Measurements from ENCODE around the gene ZNF230. TPM values are rescaled to one million over a fixed set of nuclear protein-coding genes. Genes with fewer than 3 reads are reported as not detected.

ZNF230 gene
- total RNA-seq, 4 donors from 2014 or later, result 4.6 to 8.0 (median 5.2) TPM

DNA sequence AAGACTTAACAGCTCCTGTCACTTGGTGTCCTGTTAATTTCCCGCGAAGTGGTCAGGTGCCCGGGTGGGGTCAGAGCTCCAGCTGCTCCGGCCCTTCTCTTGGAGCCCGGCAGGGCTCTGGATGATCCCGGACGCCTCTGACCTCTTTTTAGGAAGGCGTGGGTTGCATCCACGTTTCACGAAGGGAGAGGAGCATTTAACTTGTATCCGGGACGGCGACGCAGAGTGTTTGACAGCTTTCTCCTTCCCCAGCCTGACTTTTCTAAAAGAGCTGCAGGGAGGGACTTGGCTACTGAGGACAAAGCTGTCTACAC is 18.1 kb upstream of the ZNF230 start:
- Histone ChIP-seq H3K4me3 (replicated peaks in 1 of 3) (peak overlapping the region in 2 of 3 donors; percentile 61 to 84), H3K9me3 (no peaks in the 10 kb centered on the region), H3K36me3 (peaks cover 6 to 10% of the 10 kb centered on the region in 2 donors), H3K4me1 (peaks cover 5 to 6% of the 10 kb centered on the region in 2 donors), H3K27me3 (no peaks in the 10 kb centered on the region), H3K27ac (peak overlapping the region in 1 of 3 donors; percentile 59)
- TF ChIP-seq POLR2A (IDR thresholded peaks at IDR 0.05), result no peak
- no peak for TF ChIP-seq CTCF (IDR thresholded peaks at IDR 0.05)
- intact Hi-C loops (cut with DNase I), result loop anchor here (10.0 kb wide), 1 partner anchor 110 kb away; the partner anchor contains the start of gene ZNF224
- peak; percentile 5 to 6 for DNase-seq
- 2 to 6% methylated on average over 7 to 14 of the region's 14 CpGs for WGBS, 2 donors

DNA sequence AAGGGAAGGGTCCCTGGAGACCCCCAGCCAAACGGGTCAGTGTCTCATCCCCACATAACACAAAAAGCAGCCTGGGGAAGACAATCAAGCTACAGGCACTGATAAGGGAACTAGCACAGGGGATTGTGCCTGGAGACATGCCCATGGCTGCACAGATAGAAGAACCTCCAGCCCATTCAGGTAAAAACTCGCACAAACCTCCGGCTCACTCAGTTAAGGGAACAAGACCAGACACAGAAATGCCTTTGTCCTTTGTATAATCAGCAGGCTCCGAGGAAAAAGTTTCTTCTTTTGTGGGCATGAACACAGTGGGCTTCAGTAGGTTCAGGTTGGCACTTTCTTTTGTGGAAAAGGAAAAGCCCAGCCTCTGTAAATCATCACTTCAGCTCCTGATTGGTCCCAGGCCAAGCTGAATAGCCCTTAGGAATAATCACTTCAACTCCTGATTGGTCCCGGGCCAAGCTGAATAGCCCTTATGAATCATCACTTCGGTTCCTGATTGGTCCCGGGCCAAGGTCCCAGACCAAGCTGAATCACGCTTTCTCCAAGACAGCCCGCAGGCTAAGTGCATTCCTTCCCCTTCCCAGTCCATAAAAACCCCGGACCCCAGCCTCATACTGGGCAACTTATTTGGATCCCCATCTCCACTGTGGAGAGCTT is 5.0 kb upstream of the ZNF230 start:
- H3K27ac ChIP-seq, result no peak overlapping the region

DNA sequence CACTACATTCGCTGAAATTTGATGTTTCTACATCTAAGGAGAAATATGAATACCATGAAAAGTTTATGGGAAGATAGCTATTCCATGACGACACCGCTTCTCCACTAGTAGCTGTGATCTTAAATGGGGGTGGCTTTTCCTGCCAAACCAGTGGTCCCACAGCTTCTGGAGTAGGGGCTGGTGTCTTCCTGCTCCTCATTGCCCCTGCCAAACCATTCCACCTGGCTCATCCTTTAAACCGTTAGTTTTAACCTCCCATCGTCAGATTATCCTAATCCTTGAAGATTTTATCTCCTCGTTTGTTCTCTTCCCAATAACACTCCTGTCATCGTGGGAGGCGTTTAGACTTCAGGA is 568 bp upstream of the ZNF230 start:
- DNase-seq, result no peak
- Histone ChIP-seq H3K36me3 (peaks cover 1 to 3% of the 10 kb centered on the region in 2 donors), H3K4me1 (peaks cover 0 to 7% of the 10 kb centered on the region in 2 donors), H3K4me3 (replicated peaks in 1 of 3) (peak overlapping the region; percentile 19 to 88 (median 72)), H3K27me3 (no peaks in the 10 kb centered on the region), H3K9me3 (no peaks in the 10 kb centered on the region), H3K27ac (no peak overlapping the region)
- intact Hi-C loops (cut with DNase I), result no loop called here
- no peak for TF ChIP-seq CTCF (IDR thresholded peaks at IDR 0.05)
- TF ChIP-seq POLR2A (IDR thresholded peaks at IDR 0.05), result no peak
- 8 to 9% methylated on average over 8 of the region's 8 CpGs for WGBS, 2 donors

More for the DNA sequence above, 5.0 kb upstream of the ZNF230 start:
- no peaks in the 10 kb centered on the region for H3K4me1 ChIP-seq
- H3K4me3 ChIP-seq (replicated peaks in 1 of 3), result no peak overlapping the region
- intact Hi-C loops (cut with DNase I), result no loop called here
- H3K36me3 ChIP-seq, result peaks cover 39 to 43% of the 10 kb centered on the region in 2 donors
- WGBS, 2 donors, result 81 to 84% methylated on average over 10 of the region's 10 CpGs
- TF ChIP-seq CTCF (IDR thresholded peaks at IDR 0.05) (no peak), POLR2A (IDR thresholded peaks at IDR 0.05) (no peak)
- no peaks in the 10 kb centered on the region for H3K9me3 ChIP-seq
- no peak for DNase-seq
- H3K27me3 ChIP-seq, result no peaks in the 10 kb centered on the region

DNA sequence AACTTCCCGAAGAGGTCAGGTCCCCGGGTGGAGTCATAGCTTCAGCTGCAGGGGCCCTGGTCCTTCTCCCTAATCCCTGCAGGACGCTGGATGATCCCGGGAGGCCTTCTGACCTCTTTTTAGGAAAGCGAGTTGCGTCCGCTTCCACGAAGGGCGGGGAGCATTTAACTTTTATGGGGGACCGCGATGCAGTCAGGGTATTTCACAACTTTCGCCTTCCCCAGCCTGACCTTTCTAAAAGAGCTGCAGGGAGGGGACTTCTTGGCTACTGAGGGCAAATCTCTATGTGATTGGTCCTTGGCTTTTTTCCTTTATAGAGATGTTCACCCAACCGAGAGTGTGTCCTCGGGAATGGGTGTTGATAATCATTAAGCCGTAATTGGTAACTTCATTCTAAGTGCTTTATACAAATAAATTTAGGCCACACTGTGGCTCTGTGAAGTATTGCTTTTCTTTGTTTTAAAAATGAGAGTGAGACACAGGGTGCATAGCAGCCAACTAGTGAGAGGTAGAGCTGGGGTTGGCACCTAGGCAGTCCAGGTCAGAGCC is 778 bp downstream of the ZNF230 start:
- no peak for DNase-seq
- Histone ChIP-seq H3K36me3 (peaks cover 14 to 17% of the 10 kb centered on the region in 2 donors), H3K4me1 (peaks cover 0 to 7% of the 10 kb centered on the region in 2 donors), H3K27me3 (no peaks in the 10 kb centered on the region), H3K27ac (no peak overlapping the region), H3K9me3 (no peaks in the 10 kb centered on the region), H3K4me3 (replicated peaks in 1 of 3) (peak overlapping the region; percentile 19 to 88 (median 72))
- TF ChIP-seq POLR2A (IDR thresholded peaks at IDR 0.05) (no peak), CTCF (IDR thresholded peaks at IDR 0.05) (no peak)
- intact Hi-C loops (cut with DNase I), result no loop called here
- 3% methylated on average over 14 to 15 of the region's 15 CpGs for WGBS, 2 donors

DNA sequence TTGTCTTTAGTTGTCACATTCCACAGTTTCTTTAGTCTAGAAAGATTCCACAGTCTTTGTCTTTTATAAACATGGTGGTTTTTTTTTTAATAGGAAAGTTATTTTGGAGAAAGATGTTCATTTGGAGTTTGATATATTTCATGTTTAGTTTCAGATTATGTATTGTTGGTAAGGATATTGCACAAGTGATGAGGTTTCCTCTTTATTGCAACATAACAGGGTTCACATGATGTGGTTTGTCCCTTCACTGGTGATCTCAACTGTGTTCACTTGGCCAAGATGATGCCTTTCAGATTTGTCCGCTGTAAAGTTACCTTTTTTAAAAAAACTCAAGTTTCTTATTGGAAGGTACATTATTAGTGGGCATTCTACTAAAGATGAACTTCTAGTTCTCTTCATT is 3.2 kb downstream of the ZNF230 start:
- TF ChIP-seq CTCF (IDR thresholded peaks at IDR 0.05) (no peak), POLR2A (IDR thresholded peaks at IDR 0.05) (no peak)
- Histone ChIP-seq H3K27ac (no peak overlapping the region), H3K4me3 (replicated peaks in 1 of 3) (no peak overlapping the region), H3K9me3 (peaks cover 3% of the 10 kb centered on the region), H3K27me3 (no peaks in the 10 kb centered on the region), H3K36me3 (peaks cover 38 to 41% of the 10 kb centered on the region in 2 donors), H3K4me1 (peaks cover 0 to 7% of the 10 kb centered on the region in 2 donors)
- intact Hi-C loops (cut with DNase I), result no loop called here
- no peak for DNase-seq
- WGBS, 2 donors, result 93 to 100% methylated on average over 1 of the region's 1 CpG
